HG03175 (cell line): ENCODE results near the gene NRCAM.
A peak's percentile ranks its signal among the peaks of the same experiment; 100 is the strongest.
"Not testable (repeated sequence)": the region's sequence is repeated elsewhere in the genome, so short reads cannot be mapped to it uniquely, and the experiment has no call there.

Source experiments
- ATAC-seq: cut with Tn5 transposase; IDR thresholded peaks from one replicate; pipeline ENCODE4 v1.9.1; 2021; ENCODE audit warnings: mild to moderate bottlenecking, moderate library complexity; ENCODE audit not compliant: unreplicated experiment

The NRCAM gene

DNA sequence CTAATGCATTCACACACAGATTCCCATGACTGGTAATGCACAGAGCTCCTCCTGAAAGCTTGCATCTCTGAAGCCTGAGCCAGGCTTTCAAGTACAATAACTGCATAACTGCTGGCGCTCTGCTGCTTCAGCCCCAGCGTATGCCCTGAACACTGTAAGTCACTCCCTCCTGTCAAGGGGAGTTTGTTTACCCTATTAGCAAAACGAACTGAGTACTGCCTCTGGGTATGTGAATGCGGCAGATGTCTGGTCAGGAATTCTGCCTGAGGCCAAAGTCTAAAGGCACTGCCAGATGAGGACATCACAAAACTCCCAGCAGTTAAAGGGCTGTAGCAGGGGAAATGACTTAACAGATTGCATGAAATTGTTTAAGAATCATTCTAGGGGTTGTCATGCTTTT is 97.7 kb downstream of the NRCAM start:
- no peak for ATAC-seq

DNA sequence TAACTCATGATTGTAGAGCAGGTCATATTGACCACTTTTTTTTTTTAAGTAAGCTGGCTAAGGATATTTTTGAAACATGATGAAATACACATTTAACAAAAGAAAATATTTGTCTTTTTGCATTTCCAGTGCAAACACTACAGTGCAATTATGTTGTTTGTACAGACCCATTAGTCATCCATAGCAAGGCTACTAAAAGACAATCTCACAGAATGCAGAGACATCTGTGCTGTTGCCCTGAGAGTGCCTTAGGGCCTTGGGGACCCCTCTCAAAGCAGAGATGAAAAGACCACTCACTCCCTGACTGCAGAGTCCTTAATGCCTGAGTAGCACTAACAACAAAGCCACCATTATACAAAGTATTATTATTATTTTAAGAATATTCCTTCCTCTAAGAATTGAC is 104.5 kb downstream of the NRCAM start:
- no peak for ATAC-seq

DNA sequence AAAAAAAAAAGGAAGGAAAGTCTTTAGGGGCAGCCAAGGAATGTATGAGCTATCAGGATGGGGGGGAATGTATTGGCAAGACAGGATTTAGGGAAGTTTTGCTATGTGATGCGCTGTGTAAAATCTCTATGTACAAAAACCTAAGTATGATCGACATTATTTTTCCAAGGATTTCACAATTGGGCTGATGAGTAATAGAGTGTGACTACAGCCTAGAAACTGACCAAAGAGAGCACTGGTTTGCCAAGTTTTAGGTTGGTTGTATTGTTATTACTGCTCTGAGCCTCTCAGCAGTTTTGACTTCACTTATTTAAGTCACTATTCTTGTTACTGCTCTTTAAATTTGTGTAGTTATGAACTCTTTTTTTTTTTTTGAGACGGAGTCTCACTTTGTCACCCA is 107.3 kb downstream of the NRCAM start:
- no peak for ATAC-seq

DNA sequence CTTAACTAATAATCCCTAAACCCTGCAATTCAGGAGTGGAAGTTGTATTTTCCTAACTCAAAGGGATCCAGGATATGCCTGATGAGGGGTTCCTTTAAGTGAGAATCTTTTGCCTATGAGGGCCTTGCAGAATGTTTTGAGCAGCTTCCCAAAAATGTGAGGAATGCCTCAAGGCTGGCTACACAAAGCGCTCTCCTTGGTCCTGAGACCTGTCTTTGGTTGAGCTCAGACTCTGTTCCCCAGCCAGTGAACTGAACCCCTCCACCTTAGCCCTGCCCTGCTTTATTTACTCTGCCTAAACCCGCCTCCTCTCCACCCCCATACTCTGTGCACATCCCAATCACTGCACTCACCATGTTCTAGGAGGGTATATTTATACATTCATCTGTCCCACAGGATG is 108.6 kb downstream of the NRCAM start:
- ATAC-seq, result no peak

DNA sequence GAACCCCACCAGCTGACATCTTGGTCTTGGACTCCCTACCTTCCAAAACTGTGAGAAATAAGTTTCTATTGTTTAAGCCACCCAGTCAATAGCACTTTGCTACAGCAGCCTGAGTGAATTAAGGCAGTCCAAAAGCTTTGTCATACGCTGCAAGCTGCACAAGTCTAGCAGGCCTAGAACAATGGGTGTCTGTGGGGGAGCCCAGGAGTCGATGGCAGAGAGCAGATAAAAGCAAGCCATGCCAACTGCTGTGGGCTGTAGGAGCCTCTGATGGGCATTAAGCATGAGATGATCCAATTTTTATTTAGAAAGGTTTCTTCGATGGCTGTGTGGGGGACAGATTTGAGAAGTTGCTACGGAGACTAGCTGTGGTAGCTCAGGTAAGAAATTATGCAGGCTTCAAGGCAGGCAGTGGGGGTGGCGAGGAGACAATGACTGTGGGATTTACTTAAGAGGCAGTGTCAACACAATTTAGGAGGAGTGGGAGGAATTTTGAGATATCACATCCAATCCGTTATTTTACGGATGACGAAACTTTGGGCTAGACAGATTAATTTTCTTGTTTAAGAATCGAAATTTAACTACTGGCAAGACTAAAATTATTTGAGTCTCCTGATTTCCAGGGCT is 110.4 kb downstream of the NRCAM start:
- ATAC-seq, result no peak

DNA sequence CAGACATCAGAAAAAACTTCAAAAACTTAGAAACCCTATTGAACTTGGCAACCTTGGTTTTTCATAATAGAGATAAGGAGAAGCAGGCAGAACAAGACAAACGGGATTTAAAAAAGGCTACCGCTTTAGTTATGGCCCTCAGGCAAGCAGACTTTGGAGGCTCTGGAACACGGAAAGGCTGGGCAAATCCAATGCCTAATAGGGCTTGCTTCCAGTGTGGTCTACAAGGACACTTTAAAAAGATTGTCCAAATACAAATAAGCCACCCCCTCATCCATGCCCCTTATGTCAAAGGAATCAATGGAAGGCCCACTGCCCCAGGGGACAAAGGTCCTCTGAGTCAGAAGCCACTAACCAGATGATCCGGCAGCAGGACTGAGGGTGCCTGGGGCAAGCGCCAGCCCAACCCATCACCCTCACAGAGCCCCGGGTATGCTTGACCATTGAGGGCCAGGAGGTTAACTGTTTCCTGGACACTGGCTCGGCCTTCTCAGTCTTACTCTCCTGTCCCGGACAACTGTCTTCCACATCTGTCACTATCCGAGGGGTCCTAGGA is 115.3 kb downstream of the NRCAM start:
- ATAC-seq, result no peak

DNA sequence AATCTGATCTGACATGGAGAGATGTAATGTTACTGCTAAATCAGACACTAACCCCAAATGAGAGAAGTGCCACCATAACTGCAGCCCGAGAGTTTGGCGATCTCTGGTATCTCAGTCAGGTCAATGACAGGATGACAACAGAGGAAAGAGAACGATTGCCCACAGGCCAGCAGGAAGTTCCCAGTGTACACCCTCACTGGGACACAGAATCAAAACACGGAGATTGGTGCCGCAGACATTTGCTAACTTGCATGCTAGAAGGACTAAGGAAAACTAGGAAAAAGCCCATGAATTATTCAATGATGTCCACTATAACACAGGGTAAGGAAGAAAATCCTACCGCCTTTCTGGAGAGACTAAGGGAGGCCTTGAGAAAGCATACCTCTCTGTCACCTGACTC is 115.8 kb downstream of the NRCAM start:
- ATAC-seq, result not testable (repeated sequence)

DNA sequence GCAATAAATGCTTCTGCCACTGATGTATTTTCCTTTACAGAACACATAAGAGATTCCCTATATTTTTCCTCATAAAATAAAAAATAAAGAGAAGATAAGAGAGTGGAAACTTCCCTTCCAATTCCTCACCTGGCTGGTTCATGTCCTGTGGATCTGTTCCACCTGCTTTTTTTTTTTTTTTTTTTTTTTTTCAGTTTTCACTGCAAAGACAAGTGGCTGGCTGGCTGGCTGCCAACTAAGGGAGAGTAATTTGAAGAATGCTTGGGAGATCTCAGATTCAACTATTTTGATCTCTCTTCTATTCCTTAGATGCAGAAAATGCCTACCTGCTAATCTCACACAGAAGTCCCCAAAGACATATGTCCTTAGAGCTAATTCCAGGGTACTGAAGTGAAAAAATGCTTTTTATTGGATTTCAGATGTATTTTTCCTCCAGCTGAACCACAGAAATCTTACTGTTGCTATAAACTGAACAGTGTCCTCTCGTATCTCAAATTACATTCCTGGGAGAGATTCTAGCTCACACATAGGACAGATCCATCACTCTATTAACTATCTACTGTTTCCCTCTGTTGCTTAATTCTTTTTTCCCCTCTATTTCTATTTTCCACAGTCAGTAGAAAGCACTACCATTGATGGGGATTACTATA is 120.8 kb downstream of the NRCAM start:
- no peak for ATAC-seq

DNA sequence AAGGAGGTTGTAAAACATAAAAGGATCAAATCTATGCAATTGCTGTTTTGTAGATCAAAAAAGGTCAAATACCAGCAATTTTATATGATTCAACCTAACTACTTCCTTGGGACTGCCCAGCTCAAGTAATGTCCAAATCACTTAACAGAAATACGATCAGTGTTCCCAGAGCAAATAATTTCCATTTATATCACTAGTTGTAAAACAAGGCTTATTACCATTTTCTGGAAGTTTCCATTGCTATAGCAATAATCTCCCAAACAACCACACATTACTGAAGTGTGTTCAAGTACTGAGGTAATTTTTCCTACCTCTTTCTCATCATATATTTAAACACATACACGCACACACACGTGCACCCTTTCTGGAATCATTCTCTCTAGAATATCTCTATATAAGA is 123.3 kb downstream of the NRCAM start:
- ATAC-seq, result no peak

DNA sequence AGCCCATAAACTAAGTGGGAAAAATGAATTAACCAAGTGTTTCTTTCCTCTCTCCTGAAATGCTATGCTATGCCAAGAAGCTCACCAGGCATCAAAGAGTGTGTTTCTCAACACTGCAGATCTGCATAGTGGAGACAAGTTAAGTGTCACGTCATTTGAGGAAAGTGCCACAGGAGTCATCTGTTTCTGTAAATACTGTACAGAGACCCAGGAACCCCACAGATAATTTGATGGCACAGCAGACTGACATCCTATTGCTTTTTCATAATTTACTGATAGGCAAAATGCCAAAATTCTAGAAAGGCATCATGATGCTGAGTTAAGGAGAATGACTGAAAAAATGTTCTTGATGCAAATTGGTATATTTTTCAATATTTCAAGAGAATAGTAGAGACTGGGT is 124.3 kb downstream of the NRCAM start:
- no peak for ATAC-seq

DNA sequence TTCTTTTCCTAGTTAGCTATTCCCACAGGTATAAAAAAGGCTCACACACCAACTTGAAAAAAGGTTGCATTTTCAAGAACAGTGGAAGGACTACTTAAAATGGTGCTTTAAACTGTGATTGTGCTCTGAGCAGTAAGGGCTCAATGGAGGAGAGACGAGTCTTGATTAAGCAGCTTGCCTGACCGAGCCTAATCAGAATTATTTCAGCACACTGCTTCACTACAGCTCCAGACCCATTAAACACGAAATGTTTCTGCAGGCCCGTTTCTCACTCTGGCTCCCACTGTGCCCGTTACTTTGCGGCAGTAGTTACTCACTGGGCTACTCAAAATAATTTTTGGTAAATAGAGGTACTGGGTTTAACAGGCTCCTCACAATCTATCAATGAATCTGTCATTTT is 126.0 kb downstream of the NRCAM start:
- ATAC-seq, result no peak

DNA sequence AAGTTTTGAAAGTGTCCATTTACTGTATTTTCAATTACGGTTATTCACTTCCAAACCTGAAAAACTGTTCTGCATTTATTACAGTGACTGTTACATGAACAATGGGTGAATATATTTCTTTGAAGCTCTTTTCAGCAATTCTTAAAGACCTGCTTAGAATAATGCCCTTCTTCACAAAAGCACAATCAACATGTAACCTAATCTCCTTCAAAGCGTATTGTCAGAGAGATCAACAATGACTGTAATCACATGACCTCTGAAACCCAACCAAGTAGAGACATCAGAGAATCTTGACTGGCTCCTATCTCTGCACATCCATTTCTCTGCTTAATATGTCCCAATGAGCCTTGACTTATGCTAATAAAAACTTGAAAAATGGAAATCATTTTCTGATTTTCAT is 126.7 kb downstream of the NRCAM start:
- ATAC-seq, result no peak

DNA sequence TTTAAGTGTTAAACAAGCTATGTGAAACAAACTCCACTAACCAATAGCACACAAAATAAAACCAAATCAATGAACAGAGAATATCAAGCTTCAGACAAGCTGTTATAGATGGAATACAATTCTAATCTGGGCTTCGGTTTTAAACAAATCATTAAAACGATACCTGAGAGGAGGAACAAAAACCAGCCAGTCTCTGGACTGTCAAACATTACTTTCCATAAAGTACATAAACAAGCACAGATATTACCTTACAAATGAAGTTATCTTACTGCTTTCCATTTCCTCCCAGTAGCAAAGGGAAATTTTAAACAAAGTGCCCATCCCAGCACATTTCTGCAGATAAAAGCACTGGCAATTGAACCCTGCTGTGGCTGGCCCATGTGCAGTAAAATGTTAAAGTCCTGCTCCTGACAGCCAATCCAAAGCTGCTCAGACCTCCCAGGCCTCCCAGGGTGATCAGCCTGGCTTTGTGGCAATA is 128.0 kb downstream of the NRCAM start:
- ATAC-seq, result peak; percentile 64

DNA sequence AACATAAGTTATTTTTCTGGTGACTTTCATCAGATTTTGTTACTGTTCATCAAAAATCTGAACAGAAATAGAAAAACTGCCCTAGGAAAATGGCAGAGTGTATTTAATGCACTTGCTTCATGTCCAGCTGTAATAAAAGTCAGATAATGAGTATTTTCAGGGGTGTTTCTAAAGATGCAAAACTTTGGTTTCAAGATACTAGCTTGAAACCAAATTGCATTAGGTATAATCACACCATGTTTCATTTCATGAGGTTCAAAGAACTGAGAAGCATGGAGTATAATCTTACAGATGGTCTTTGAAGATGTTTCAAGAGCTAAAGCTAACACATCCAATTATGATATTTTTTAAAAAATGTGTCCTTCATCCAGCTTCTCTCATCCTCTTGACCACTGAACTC is 128.9 kb downstream of the NRCAM start:
- ATAC-seq, result no peak

DNA sequence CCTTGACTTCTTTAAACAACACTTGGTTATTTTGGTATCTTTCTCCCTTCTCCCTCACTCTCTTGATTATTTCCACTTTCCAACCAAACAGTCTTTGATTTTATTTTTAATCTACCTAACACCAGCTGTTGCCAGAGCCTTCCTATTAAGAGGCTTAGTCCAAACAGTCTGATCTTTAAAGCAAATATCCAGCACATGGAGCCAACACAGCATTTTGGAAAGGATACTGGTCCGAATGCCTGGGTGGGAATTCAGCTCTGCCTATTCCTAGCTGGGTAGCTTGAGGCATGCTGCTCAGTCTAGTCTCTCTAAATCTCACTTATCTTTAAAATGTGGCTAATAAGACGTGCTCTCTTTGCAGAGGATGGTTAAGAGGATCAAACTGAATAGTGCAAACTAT is 129.3 kb downstream of the NRCAM start:
- ATAC-seq, result no peak

DNA sequence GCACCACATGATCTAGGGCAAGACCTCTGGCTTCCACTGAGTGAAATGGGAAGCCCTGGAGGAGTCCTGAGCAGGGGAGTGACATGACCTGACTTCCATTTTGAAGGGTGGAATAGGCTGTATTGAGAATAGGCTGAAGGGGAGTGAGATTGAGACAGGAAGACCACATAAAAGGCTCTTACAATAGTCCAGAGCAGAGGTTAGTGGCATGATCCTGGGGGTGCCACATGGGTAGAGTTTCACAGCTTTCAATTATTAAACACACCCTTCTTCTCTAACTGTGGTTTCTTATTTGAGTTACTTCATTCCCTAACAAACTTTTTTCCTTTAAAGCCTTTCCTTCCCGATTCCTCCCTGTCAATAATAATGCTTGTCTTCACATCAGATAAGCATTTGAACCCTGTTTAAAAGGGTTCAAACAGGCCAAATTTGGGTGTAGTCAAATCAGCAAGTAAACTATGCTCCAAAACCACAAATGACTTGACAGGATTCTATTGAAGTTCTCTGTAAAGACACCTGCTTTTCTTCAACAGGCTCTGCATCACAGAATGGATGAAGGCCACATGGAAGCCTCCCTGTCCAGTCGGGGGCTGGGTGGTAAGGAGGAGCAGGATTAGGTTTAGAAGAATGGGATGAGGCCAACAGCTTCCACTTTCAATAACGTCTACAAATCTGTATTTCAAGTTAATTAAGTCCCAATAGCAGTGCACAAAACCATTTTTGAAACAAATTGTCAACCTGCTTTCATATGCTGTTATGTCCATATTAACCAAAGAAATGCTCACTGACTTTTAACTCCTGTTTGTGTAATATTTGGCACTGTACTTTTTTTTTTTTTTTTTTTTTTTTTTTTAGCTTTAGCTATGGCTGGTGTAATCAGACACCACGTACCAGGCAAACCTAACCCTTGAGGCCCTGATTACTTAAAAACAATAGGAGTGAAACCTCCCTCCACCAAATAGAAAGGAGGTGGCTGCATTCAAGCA is 131.9 kb downstream of the NRCAM start:
- no peak for ATAC-seq

DNA sequence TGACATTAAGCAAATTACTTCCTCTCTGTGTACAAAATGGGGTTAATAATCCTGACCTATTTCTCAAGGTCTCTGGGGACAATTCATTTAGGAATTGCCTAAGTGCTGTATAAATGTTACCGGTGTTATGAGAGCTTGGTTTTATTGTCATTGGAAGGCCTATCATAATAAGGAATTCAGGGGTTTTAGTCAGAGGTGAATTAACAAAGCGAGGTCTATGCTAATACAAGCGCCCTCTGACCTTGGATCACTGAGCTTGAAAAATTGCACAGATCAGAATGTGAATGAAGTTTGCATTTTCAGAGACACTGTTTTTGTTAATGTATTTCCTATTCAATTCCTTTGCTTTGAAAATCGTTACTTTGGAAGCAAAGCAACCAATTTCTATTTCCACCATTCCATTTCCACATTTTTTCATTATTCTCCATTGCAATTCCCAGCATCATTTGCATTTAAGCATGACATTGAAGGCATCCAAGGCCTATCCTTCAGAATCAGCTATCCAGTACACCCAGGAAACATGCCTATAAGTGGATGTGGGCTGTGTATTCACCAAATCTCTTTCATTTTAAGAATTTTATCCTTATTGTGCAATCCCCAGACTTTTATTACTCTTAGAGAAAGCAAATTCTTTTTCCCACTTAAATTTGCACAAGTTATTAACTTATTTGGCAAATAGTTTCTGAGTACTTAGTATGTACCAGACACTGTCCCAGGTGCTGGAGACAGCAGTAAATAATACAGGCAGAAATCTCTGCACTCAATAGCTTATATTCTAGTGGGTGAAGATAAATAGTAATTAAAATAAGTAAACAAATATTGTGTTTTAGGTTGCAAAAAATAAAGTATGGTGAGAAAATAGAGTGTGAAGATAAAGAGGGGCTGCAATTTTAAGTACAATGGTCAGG is 133.1 kb downstream of the NRCAM start:
- no peak for ATAC-seq

DNA sequence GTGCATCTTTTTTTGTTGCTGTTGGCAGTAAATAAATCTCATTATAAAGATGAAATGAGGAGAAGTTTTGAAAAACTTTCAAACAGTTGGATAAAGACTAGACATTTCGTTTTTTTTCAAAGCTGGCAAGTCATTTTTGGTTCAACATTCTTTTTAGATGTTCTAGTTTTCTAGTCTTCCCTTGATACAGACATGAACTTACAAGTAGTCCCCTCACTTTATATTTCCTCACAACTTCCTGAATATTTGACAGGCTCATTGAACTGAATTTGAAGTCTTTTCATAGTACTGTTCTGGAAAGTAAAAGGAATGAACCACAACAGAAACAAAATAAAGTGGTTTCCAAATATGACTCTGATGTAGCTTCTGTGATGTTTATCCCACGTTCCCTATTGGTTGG is 134.2 kb downstream of the NRCAM start:
- no peak for ATAC-seq

DNA sequence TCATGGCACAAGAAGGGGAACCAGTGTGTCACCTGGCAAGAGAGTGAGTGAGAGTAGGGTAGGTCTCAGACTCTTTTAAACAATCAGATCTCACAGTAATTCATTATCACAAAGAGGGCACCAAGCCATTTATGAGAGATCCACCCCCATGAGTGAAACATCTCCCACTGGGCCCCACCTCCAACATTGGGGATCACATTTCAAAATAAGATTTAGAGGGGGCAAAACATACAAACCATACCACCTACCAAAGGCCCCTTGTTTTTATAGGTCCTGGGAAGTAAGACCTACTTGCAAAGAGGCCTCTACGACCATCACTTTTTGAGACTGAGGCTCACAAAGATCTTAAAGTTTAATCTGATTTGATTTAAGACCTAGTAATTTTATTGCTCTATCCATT is 134.9 kb downstream of the NRCAM start:
- no peak for ATAC-seq

DNA sequence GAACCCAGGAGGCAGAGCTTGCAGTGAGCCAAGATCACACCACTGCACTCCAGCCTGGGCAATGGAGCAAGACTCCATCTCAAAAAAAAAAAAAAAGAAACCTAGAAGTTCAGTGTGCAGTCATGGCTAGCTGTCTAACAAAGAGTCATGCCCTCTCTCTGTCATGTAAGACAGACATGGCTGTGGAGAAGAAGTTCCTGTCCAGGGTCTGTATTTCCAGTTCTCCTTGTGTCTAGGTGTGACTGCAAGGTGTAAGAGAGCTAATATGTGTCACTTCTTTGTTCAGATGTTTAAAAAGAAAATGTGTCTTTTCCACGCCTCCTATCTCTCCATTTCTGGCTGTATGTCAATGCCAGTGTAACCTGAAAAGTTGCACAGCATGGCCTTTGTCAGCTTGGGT is 139.5 kb downstream of the NRCAM start:
- ATAC-seq, result no peak
